GM18951 (cell line): ENCODE results near the gene ATXN10.
"Not testable (repeated sequence)": the region's sequence is repeated elsewhere in the genome, so short reads cannot be mapped to it uniquely, and the experiment has no call there.

Experiments
- POLR2A ChIP-seq: IDR thresholded peaks from 4 replicates; pipeline ENCODE4 v1.6.1; 2011; ENCODE audit warnings: mild to moderate bottlenecking; ENCODE audit not compliant: insufficient read length, insufficient read depth; ENCODE audit errors: extremely low read depth
- in situ Hi-C: fragments of 300-500 bp; cut with MboI; formaldehyde crosslinking; loops from one replicate; pipeline ENCODE4 v1.12.0; 2022; ENCODE audit warnings: low sequenced_read_pairs, mixed read lengths, inconsistent platforms; ENCODE audit not compliant: unreplicated experiment

ATXN10 gene

DNA sequence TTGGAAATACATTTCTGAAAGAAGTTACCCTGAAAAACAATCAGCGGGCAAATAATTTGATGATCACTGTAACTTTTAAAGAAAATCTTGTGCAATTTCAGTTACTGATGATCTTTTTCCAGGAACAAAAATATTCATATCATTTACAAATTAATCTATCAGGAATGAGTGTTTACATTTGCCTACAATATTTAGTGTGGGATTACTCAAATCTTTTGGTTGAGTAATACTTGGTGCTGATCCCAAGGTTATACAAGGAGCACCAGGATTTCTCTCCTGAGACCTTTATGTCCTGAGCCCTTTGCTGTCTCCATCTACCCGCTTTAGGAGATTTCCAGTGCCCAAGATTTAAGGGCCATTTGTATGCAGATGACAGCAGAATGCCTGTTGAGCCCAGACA is 116.1 kb downstream of the ATXN10 start:
- no peak for TF ChIP-seq POLR2A

GRCh38 chr22:45788522-45788921 is 116.9 kb downstream of the ATXN10 start:
- TF ChIP-seq POLR2A: no peak

More for the DNA sequence above, 116.1 kb downstream of the ATXN10 start:
- in situ Hi-C loops: no loop called here

DNA sequence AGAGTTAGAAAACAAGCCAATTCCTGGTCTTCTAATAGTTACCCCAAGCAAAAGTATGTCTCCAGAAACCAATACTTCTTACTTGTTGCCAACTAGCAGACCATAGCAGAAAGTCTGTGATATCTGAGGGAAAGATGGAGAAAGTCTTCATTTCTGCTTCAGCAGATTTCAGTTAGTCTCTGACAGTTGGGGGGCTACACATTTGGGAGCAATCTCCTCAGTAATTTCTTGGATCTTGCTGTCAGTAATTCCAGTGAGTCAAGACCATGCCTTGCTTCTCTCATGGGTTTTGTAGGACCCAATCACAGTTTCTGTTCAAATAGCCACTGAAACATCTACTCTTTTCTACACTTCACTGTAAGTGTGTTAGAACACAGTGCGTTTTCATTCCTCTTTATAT is 118.8 kb downstream of the ATXN10 start:
- no peak for TF ChIP-seq POLR2A
- in situ Hi-C loops: no loop called here

More at GRCh38 chr22:45788522-45788921, 116.9 kb downstream of the ATXN10 start:
- in situ Hi-C loops: no loop called here

DNA sequence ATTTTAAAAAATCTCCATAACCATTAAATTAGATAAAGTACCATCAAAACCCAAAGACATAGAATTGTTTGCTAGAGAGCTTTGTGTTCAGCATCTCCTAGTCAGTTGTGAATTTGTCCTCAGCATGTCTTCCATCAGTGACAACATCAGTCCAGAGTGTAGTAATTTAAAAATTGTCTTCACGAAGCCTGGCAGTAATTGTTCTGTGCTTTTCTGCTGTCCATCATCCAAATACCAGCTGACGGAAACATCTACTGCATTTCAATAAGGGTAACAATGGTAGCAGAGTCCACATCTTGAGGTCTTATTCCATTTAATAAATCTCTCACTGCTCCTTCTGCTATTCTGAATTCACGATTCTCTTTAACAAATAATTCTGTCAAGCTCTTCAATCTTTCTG is 121.5 kb downstream of the ATXN10 start:
- TF ChIP-seq POLR2A: no peak
- in situ Hi-C loops: no loop called here

DNA sequence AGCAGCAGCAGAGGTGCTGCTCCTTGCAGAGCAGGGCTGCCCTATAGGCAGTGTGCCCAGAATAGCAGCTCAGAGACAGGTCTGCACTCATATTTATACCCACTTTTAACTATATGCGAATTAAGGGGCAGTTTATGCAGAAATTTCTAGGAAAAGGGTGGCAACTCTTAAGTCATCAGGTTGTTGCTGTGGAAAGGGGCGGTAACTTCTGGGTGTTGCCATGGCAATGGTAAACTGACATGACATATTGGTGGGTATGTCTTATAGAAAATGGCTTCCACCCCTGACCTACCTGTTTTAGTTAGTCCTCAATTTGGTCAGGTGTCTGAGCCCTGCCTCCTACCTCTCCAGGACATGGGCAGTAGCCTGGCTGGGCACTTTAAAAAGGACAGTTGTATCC is 122.3 kb downstream of the ATXN10 start:
- TF ChIP-seq POLR2A: no peak

DNA sequence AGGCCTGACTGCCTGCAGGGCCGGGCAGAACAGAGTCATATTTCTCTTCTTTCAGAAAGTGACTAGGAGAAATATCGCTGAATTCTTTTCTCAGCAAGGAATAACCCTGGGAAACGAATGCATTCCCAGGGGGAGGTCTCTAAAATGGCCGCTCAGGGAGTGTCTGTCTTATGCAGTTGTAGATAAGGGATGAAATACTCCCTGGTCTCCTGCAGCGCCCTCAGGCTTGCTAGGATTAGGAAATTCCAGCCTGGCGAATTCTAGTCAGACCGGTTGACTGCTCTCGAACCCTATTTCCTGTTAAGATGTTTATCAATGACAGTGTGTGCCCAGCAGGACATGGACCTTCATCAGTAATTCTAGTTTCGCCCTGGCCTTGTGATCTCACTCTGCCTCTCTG is 124.4 kb downstream of the ATXN10 start:
- in situ Hi-C loops: not testable (repeated sequence)

More for the DNA sequence above, 122.3 kb downstream of the ATXN10 start:
- in situ Hi-C loops: no loop called here

DNA sequence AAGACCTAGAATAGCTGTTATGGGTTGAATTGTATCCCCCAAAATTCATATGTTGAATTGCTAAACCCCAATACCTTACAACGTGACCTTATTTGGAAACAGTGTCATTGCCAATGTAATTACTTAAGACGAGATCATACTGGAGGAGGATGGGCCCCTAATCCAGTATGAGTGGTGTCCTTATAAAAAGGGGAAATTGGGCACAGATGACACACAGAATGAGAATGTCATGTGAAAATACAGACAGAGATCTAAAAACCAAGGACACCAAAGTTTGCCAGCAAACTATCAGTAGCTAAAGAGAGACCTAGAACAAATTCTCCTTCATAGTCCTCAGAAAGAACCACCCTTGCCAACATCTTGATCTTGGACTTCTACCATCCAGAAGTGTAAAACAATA is 127.7 kb downstream of the ATXN10 start:
- no peak for TF ChIP-seq POLR2A
- in situ Hi-C loops: no loop called here

DNA sequence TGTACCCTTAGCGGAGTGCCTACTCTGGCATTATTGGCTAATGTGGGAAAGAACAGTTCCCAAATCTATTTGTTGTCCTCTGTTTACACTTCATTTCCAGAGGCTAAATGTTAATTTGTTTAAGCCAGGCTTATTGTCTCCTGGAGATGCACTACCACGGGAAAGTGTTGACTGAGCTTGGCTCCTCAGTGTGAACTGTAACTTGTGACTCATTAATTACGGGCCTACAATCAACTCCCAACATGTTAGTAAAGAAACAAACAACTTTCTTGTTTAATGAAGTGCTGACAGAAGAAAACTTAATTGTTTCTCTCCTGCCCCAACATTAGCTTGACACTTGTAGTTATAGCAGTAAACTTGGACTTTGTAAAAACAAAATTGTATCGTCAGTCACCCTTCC is 130.4 kb downstream of the ATXN10 start:
- in situ Hi-C loops: no loop called here
- TF ChIP-seq POLR2A: no peak

- in situ Hi-C loops: no loop called here
- TF ChIP-seq POLR2A: no peak
Observed at GRCh38 chr22:45804319-45804985, 132.8 kb downstream of the ATXN10 start.

DNA sequence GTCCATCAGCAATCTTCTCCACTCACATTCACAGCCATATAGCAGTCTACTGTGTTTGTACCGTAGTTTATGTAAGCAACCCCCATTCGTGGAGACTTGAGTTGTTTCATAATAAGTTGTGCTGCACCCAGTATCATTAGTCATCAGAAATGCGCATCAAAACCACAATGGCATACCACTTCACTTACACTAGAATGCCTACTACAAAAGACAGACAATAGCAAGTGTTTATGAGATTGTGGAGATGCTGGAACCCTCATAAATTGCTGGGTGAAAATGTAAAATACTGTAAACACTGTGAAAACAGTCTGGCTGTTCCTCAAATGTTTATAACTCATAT is 133.3 kb downstream of the ATXN10 start:
- TF ChIP-seq POLR2A: no peak
- in situ Hi-C loops: no loop called here

DNA sequence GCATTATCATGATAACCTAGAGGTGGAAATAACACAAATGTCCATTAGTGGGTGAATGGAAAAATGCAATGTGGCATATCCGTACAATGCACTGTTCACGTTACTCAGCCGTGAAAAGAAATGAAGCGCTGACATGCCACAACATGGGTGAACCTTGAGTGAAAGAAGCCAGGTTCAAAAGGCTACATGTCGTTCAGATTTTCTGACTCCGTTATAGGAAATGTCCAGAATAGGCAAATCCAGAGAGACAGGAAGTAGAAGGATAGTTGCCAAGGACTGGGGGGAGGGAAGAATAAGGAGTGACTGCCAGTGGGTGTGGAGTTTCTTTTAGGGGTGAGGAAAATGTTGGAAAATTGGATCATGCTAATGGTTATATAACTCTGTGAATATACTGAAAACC is 133.8 kb downstream of the ATXN10 start:
- no peak for TF ChIP-seq POLR2A
- in situ Hi-C loops: no loop called here

DNA sequence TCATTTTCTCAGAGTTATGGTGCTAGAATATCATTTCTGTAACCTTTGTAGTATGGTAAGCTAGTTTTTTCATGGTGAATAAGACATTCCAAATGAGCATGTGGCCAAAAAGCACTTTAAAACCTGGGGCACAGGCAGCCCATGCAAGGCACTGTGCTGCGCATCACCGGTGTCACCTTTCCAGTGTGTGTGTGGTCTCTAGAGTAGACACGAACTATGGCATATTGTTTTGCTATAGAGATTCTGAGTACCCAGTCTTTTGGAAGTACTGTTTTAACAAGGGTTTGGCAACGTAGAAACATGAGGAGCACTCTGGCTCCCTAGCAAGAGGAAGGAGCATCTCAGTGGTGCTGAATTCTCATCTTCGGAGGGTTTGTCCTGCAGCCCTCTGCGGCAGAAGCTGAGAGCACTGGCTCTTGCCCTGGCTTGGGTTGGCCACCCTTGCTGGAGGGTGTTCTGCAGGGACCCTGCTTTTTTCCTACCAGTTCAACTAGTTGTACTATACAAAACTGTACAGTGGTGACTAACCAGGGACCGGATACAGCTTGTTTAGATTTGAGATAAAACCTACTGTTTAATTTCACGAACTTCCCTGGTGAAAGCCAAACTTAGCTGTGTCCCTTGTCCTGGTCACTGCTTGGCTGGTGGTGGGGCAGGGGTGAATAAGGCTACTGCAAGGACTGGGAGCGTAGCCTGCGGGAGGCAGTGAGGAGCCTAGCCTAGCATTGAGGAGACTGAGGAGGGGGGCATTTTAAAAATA is 135.7 kb downstream of the ATXN10 start:
- in situ Hi-C loops: no loop called here
- TF ChIP-seq POLR2A: no peak

- no peak for TF ChIP-seq POLR2A
- in situ Hi-C loops: no loop called here
Observed at GRCh38 chr22:45812910-45813309, 141.3 kb downstream of the ATXN10 start.

GRCh38 chr22:45814198-45814597 is 142.6 kb downstream of the ATXN10 start:
- TF ChIP-seq POLR2A: no peak
- in situ Hi-C loops: no loop called here

GRCh38 chr22:45816776-45817175 is 145.1 kb downstream of the ATXN10 start:
- in situ Hi-C loops: no loop called here

More at GRCh38 chr22:45816776-45817175, 145.1 kb downstream of the ATXN10 start:
- TF ChIP-seq POLR2A: no peak
